GM19468 (cell line): ENCODE results near the gene FAM110A.
"Not testable (repeated sequence)": the region's sequence is repeated elsewhere in the genome, so short reads cannot be mapped to it uniquely, and the experiment has no call there.

Experiments used
- ATAC-seq: cut with Tn5 transposase; IDR thresholded peaks from one replicate; pipeline ENCODE4 v1.9.1; 2021; ENCODE audit warnings: mild to moderate bottlenecking, moderate library complexity, moderate number of reproducible peaks; ENCODE audit not compliant: unreplicated experiment; ENCODE audit errors: extremely low read depth

Gene FAM110A

DNA sequence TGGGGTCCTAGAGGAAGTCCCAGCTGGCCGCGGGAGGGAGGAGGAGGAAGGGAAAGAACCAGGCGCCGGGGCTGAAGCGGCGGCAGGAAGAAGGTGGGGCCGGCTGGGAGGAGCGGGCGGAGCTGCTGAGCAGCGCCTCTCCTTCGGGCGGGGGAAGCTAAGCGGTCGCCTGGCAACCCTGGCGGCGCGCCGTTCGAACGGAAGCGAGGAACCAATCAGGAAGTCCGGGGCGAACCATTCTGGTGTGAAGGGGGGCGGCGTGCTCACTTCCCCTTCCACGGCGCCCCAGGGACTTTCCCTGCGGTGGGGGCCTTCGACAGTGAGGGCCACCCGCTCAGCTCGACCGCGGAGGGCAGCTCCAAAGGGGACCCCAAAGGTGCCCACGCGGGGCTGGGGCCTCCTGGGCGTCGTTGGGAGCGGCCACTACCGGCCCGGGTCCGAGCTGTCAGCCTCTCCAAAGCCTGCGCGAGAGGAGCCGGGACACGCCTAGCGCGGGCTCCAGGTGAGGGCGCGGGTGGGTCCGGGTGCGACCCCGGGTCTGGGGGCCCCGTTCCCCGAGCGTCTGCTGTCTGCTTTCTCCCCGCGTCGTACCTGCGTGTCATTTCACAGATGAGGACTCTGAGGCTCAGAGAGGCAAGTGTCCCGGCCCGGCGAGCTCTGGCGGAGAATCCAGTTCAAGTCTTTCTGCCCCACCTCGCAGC lies at the start of gene FAM110A:
Gene FAM110A, plus strand, starts transcription at position 266 of the 701 bp plus-strand sequence. CDS start 11,090 bp downstream, outside the sequence.
- ATAC-seq, result peak; percentile 93

GRCh38 chr20:787825-788224 lies 45.7 kb upstream of the FAM110A start:
- no peak for ATAC-seq

DNA sequence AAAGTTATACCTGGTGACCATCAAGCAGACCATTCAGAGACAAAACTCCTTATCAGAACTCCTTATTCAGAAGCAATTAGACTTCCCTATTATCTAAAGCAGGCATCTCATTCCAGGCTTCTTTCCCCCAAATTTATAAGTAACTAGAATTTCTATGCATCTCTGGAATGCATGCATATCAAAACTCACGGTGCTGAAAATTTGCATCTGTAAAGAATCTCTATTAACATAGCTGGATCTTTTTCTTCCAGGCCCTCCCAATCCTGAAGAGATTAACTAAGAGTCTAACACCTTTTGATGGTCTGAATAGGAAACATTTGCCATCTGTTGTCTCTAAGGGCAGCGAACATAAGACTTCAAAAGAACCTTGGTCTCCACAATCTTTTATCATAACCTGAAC lies 42.5 kb upstream of the FAM110A start:
- ATAC-seq, result no peak

DNA sequence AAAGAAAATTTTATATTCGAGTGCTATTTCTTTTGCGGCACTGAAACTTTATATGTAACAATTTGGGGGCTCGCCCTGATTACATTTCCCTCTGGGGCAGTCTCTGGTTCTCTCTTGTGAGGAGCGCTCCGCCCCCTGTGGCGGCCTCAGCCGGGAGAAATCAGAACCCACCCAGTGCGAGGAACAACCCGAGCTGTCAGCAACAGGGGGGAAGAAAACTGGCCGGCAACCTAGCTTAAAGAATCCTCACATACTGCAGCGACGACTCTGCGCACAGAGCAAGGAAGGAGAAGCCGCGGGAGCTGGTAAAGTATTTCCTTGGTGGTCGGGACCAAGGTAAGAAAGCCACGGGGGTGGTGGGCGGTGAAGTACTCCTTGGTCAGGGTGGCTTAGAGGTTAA lies 41.3 kb upstream of the FAM110A start:
- no peak for ATAC-seq

DNA sequence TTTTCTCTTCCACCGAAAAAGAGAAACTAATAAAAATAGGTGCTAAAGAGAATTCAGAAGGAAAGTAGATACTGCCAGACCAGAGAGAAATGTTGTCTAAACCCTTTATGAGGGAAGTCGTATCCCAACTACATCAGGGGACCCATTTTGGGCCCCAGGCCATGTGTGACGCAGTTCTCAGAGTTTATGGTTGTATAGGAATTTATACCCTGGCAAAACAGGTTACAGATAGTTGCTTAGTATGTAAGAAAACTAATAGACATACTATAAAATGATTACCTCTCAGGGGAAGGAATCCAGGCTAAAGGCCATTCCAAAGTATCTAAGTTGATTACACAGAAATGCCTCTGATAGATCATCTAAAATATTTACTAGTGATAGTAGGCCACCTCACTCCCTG lies 36.6 kb upstream of the FAM110A start:
- ATAC-seq, result no peak

- ATAC-seq, result not testable (repeated sequence)
Observed at GRCh38 chr20:798746-799145, 34.8 kb upstream of the FAM110A start.

DNA sequence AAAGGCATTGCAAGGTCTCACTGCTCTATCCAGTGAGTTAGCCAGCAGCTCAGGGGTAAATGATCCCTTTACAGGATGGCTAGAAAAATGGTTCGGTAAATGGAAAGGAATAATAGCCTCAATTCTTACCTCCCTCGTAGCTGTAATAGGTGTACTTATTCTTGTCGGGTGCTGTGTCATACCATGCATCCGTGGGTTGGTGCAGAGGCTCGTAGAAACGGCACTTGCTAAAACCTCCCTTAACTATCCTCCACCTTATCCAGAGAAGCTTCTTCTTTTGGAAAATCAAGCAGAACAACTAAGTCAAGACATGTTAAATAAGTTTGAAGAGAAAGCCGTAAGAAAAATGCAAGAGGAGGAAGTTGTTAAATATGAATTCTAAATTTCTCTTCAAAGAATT lies 33.5 kb upstream of the FAM110A start:
- ATAC-seq, result not testable (repeated sequence)

DNA sequence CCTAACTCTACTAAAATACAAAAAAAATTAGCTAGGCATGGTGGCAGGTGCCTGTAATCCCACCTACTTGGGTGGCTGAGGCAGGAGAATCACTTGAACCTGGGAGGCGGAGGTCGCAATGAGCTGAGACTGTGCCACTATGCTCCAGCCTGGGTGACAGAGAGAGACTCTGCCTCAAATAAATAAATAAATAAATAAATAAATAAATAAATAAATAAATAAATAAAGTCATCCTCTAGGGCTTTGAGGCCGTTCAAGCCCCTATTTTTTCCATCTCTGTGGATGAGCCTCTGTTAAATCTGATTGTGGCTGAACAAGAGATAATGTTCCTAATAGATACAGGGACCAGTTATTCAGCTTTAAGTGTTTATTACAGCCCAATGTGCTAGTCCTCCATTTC lies 31.8 kb upstream of the FAM110A start:
- ATAC-seq, result no peak

DNA sequence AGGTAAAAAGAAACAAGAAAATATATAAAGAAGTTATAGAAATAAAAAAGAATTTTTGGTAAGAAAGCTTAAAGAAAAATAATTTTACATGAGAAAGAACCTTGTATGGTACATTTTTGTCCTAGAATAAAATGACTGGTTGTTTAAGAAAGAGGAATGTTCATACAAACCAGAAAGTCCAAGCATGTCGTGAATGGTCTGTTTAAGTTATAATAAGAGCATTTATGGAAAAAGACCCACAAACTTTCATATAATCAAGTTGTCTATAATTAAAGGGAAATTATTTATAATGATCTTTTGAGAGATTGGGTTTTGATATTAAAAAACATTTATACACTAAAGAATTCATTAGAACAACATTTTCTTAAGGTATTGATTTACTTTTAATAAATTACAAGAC lies 27.8 kb upstream of the FAM110A start:
- ATAC-seq, result no peak

DNA sequence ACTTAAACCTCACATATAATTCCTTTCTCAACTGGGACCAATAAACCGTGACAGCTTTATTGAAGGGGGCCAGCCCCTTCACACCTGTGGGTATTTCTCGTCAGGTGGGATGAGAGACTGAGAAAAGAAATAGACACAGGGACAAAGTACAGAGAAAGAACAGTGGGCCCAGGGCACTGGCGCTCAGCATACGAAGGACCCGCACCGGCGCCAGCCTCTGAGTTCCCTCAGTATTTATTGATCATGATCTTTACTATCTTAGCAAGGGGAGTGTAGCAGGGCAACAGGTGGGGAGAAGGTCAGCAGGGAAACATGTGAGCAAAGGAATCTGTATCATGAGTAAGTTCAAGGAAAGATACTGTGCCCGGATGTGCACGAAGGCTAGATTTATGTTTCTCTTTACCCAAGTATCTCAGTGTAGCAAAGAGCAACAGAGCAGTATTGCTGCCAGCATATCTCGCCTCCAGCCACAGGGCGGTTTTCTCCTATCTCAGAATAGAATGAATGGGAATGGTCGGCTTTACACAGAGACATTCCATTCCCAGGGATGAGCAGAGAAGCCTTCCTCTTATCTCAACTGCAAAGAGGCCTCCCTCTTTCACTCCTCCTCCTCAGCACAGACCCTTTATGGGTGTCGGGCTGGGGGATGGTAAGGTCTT lies 21.6 kb upstream of the FAM110A start:
- ATAC-seq, result not testable (repeated sequence)

DNA sequence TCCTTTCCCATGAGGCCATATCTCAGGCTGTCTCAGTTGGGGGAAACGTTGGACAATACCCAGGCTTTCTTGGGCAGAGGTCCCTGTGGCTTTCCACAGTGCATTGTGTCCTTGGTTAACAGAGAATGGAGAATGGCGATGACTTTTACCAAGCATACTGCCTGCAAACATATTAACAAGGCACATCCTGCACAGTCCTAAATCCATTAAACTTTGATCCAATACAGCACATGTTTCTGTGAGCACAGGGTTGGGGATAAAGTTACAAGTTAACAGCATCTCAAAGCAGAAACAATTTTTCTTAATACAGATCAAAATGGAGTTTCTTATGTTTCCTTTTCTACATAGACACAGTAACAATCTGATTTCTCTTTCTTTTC lies 21.1 kb upstream of the FAM110A start:
- ATAC-seq, result not testable (repeated sequence)

DNA sequence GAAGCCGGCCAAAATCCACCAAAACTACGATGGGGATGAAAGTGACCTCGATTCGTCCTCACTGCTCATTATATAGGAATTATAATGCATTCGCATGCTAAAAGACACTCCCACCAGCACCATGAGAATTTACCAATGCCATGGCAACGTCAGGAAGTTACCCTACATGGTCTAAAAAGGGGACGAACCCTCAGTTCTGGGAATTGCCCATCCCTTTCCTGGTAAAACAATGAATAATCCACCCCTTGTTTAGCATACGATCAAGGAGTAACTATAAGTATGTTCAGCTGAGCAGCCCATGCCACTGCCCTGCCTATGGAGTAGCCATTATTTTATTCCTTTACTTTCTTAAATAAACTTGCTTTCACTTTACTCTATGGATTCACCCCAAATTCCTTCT lies 20.1 kb upstream of the FAM110A start:
- no peak for ATAC-seq

DNA sequence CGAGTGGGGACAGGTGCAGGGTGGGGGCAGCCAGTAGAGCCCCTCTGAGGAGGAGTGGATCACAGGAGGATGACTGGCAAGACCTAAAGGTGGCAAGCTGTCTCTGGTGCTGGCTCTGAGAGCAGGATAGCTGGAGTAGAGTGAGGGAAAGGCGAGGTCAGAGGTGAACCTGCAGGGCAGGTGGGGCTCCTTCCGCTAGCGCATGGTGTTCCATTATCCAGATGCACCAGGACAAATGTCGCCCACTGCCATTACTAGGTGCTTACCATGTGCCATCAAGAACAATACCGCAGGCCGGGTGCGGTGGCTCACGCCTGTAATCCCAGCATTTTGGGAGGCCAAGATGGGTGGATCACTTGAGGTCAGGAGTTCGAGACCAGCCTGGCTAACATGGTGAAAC lies 18.3 kb upstream of the FAM110A start:
- no peak for ATAC-seq

DNA sequence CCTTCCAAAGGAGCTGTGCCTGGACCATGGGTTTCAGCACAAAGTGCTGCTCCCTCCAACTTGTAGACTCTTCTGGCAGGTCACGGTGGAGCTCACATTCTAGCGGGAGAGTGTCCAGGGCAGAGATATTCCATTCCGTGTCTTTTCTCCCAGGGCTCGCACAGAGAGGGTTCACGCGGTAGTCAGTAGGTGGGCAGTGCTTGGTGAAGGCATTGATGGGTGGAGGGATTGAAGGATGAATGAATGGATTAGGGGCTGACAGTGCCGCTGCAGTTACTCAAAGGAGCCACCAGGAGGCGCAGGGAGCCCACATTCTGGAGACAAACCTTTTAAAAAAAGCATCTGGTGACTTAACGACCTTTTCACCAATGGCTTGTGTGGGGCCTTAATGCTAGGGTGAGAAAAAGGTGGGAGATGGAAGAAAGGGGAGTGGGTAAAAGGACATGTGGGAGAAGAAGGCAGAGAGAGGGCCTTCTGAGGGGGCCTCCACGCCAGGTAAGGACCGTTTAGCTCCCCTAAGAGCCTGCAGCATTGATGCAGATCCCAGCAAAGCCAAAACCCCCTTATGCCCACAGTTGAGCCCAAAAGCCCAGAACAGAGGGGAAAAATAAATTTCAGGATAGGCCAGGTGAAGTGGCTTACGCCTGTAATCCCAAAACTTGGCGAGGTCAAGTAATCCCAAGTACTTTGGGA lies 17.5 kb upstream of the FAM110A start:
- no peak for ATAC-seq

GRCh38 chr20:818001-818664 lies 15.4 kb upstream of the FAM110A start:
- ATAC-seq, result no peak

DNA sequence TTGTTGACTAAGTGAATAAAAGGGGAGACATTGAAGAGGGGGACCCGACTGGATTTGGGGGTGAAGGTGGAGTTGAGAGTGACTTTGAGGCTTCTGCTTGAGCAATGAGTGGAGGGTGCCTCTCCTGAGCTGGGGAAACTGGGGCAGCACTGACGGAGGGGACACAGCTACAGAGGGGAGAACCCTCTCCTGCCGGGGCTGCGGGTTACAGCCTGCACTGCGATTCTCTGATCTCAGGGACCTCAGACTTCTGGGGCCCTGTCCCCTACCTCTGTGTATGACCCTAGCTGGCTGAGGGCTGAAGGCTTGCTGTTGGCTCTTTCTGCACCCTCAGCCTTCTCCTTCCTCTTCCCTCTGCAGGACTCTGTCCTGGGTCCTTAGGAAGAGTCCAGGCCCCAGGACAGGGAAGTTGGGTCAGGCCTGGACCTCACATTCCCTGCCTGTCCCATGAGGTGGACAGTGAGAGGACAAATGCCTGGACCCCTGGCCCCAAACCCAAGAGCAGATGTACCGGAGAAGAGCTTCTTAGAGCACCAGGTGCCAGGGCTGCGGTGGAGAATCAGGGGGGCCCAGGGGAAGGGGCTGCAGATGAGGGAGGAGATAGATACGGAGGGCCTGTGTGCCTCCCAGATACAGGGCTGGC lies 13.7 kb upstream of the FAM110A start:
- no peak for ATAC-seq

GRCh38 chr20:820323-820953 lies 13.1 kb upstream of the FAM110A start:
- no peak for ATAC-seq

DNA sequence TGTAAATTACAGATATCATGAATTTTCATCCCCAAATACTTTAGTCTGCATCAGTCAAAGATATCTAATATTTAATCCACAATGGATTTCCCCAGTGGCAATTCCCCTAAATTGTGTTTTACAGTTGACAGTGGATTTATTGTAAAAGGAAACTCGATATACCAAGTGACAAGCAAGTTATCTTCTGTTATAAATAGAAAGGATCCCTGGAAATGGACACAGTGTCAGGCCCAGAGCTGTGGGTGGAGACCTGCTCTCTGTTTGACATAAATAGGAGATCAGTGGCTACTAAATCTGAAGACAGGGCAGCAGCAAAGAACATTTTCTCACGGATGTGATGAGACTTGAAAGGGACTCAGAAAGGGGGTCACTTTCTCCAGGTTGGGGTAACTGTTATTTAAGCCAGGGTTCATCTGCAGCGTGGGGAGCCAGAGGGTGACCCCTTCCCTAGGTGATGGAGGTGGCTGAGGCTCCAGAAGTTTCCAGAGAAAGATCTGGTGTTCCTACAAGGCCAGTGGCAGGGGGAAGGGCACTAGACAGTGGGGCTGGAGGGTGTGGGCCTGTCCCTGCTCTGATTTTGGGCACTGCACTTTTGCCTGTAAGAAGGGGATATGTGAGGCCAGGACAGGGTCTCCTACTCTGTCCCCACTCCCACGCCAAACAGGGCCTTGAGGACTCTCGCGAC lies 12.3 kb upstream of the FAM110A start:
- no peak for ATAC-seq

DNA sequence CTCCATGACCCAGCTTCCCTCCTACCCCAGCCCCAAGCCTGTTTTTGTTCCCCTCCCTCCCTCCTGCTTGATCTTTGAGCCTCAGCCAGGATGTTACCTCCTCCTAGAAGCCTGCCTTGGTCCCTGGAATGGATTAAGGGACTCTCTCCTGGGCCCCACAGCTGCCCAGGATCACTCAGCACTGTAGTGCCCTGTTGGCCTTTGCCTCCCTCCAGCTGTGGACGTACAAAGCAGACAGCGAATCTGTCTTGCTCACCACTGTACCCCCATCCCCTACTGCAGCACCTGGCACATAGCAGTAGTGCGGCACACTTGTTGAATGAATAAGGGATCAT lies 11.8 kb upstream of the FAM110A start:
- ATAC-seq, result no peak
